ENCODE measurements around the gene KRTAP4-11.

GRCh38 chr17:41096055-41096454, 22.1 kb downstream of the KRTAP4-11 start:
- TF ChIP-seq CTCF (IDR thresholded peaks at IDR 0.05) (no peak), EZH2 (IDR thresholded peaks at IDR 0.05) (no peak), EZH2phosphoT487 (IDR thresholded peaks at IDR 0.05) (no peak)
